Activated CD4-positive, alpha-beta T cell treated with anti-CD3 and anti-CD28 coated beads for 36 hours (primary cell): Measurements from ENCODE around the gene RPH3AL. TPM values are rescaled to one million over a fixed set of nuclear protein-coding genes. Genes with fewer than 3 reads are reported as not detected.

Source experiments
- ATAC-seq: fragments of 200-7000 bp; cut with Tn5 transposase; one replicate; pipeline ENCODE4 v1.10.0; 2021; ENCODE audit warnings: mild to moderate bottlenecking, moderate library complexity
- CTCF ChIA-PET: fragments of 350-600 bp; sonication (Branson Sonifier 250); formaldehyde crosslinking; loops from one replicate; lab custom pipeline; 2021; ENCODE audit warnings: antibody characterized with exemption; lab: Charles Lee
- POLR2A ChIA-PET: fragments of 350-600 bp; sonication (Branson Sonifier 250); formaldehyde crosslinking; loops from one replicate; lab custom pipeline; 2021; ENCODE audit warnings: antibody characterized with exemption, inconsistent platforms; lab: Charles Lee
- DNase-seq: peaks from one replicate; pipeline ENCODE4 v3.0.0-alpha.2; 2020
- H3K27ac Mint-ChIP-seq: one replicate; pipeline ENCODE4 v1.8.0; 2021; ENCODE audit warnings: mixed read lengths
- H3K27me3 Mint-ChIP-seq: one replicate; pipeline ENCODE4 v1.8.0; 2021; ENCODE audit warnings: mixed read lengths
- H3K36me3 Mint-ChIP-seq: one replicate; pipeline ENCODE4 v1.8.0; 2021; ENCODE audit warnings: low read depth, mixed read lengths
- H3K4me1 Mint-ChIP-seq: one replicate; pipeline ENCODE4 v1.8.0; 2021; ENCODE audit warnings: mixed read lengths
- H3K4me3 Mint-ChIP-seq: one replicate; pipeline ENCODE4 v1.8.0; 2021; ENCODE audit warnings: mild to moderate bottlenecking, moderate library complexity, mixed read lengths
- H3K9me3 Mint-ChIP-seq: one replicate; pipeline ENCODE4 v1.8.0; 2021; ENCODE audit warnings: low read depth, mixed read lengths
- intact Hi-C, 2 experiments: fragments of 100-400 bp; cut with DNase I in 1 of 2; cut with micrococcal nuclease in 1 of 2; formaldehyde crosslinking; loops; one replicate each; pipeline versions ENCODE4 v1.14.2 to v1.15.1; 2022 to 2024; cut with DNase I, micrococcal nuclease
- total RNA-seq, 2 experiments: library from RNA; stranded (reverse); gene quantifications; one replicate each; pipeline ENCODE4 v1.2.3, GENCODE V29; 2021

The RPH3AL gene
- total RNA-seq, 2 experiments from 2014 or later: 1.4 to 2.0 TPM

GRCh38 chr17:364308-364707, 11.7 kb upstream of the RPH3AL start:
- ATAC-seq (no peak), DNase-seq (no peak)
- H3K4me3 Mint-ChIP-seq: no peak overlapping the region
- CTCF ChIA-PET: no interaction called here
- POLR2A ChIA-PET: interaction anchor here (0.6 kb wide), 1 partner anchor 101 kb away, joined by 3 read pairs; no protein-coding TSS in a partner anchor
- H3K4me1 Mint-ChIP-seq: no peaks in the 10 kb centered on the region
- H3K27me3 Mint-ChIP-seq: no peaks in the 10 kb centered on the region
- no peak overlapping the region for H3K27ac Mint-ChIP-seq
- peaks cover 5% of the 10 kb centered on the region for H3K9me3 Mint-ChIP-seq
- intact Hi-C loops: no loop called here
- peaks cover under 1% of the 10 kb centered on the region for H3K36me3 Mint-ChIP-seq

GRCh38 chr17:362721-363120, 10.1 kb upstream of the RPH3AL start:
- ChIA-PET POLR2A (no interaction called here), CTCF (no interaction called here)
- intact Hi-C loops: no loop called here
- H3K4me3 Mint-ChIP-seq: no peak overlapping the region
- no peaks in the 10 kb centered on the region for H3K36me3 Mint-ChIP-seq
- no peak for DNase-seq
- no peaks in the 10 kb centered on the region for H3K9me3 Mint-ChIP-seq
- no peaks in the 10 kb centered on the region for H3K4me1 Mint-ChIP-seq
- ATAC-seq: no peak
- H3K27ac Mint-ChIP-seq: no peak overlapping the region
- H3K27me3 Mint-ChIP-seq: no peaks in the 10 kb centered on the region

GRCh38 chr17:360092-360750, 7.6 kb upstream of the RPH3AL start:
- DNase-seq (no peak), ATAC-seq (no peak)
- Mint-ChIP-seq H3K36me3 (peaks cover 2% of the 10 kb centered on the region), H3K4me3 (no peak overlapping the region), H3K27me3 (no peaks in the 10 kb centered on the region), H3K4me1 (no peaks in the 10 kb centered on the region), H3K27ac (no peak overlapping the region), H3K9me3 (peaks cover 6% of the 10 kb centered on the region)
- intact Hi-C loops: no loop called here
- ChIA-PET CTCF (no interaction called here), POLR2A (no interaction called here)

DNA sequence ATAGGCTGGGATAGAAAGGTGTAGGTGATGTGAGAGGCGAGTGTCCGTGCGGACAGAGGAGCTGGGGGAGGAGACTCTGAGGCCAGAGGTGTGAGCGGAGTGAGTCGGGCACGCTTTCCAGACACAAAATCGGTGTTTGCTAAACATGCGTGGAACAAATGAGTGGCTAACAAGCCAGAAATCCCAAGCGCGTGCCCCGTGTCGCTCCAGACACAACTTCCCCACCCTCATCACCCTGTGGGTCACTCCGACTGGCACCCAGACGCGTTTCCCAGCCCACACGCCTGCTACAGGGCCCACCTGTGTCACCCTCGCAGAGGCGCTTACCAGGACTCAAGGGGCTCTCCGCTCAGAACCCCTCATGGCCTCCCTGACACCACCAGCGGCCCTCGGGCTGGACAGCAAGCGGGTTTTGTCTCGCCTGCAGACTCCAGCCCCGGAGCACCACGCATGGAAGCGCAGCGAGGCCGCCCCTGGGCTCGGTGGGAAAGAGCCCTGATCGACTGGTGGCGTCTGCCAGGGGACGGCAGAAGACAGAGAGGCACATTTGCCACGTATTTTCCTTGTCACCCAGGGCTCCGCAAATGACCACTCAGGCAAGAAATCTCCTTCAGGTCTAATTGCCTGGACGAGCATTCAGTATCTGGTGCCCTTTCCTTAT, 6.0 kb upstream of the RPH3AL start:
- ChIA-PET POLR2A (interaction anchor here (0.7 kb wide), 1 partner anchor 83 kb away, joined by 4 read pairs; no protein-coding TSS in a partner anchor), CTCF (interaction anchor here (1.3 kb wide), 1 partner anchor 45 kb away, joined by 4 read pairs; no protein-coding TSS in a partner anchor)
- H3K36me3 Mint-ChIP-seq: peaks cover 2% of the 10 kb centered on the region
- peaks cover 6% of the 10 kb centered on the region for H3K9me3 Mint-ChIP-seq
- ATAC-seq: no peak
- no peak for DNase-seq
- H3K27ac Mint-ChIP-seq: no peak overlapping the region
- intact Hi-C loops: no loop called here
- no peaks in the 10 kb centered on the region for H3K4me1 Mint-ChIP-seq
- no peak overlapping the region for H3K4me3 Mint-ChIP-seq
- H3K27me3 Mint-ChIP-seq: no peaks in the 10 kb centered on the region

GRCh38 chr17:357644-358043, 5.0 kb upstream of the RPH3AL start:
- ChIA-PET CTCF (interaction anchor here (1.3 kb wide), 1 partner anchor 44 kb away, joined by 4 read pairs; no protein-coding TSS in a partner anchor), POLR2A (interaction anchor here (0.7 kb wide), 1 partner anchor 82 kb away, joined by 4 read pairs; no protein-coding TSS in a partner anchor)
- no peak for DNase-seq
- Mint-ChIP-seq H3K4me1 (no peaks in the 10 kb centered on the region), H3K9me3 (peaks cover 6% of the 10 kb centered on the region), H3K27me3 (no peaks in the 10 kb centered on the region), H3K4me3 (no peak overlapping the region), H3K36me3 (peaks cover 2% of the 10 kb centered on the region), H3K27ac (no peak overlapping the region)
- no peak for ATAC-seq
- intact Hi-C loops: no loop called here

- H3K9me3 Mint-ChIP-seq: peaks cover 6% of the 10 kb centered on the region
- DNase-seq (no peak), ATAC-seq (no peak)
- ChIA-PET CTCF (interaction anchor here (1.0 kb wide), 1 partner anchor 344 kb away, joined by 7 read pairs; no protein-coding TSS in a partner anchor), POLR2A (interaction anchor here (0.6 kb wide), 1 partner anchor 82 kb away, joined by 3 read pairs; no protein-coding TSS in a partner anchor)
- H3K4me1 Mint-ChIP-seq: no peaks in the 10 kb centered on the region
- no peaks in the 10 kb centered on the region for H3K27me3 Mint-ChIP-seq
- intact Hi-C loops: no loop called here
- H3K36me3 Mint-ChIP-seq: peaks cover 2% of the 10 kb centered on the region
- H3K4me3 Mint-ChIP-seq: no peak overlapping the region
- H3K27ac Mint-ChIP-seq: no peak overlapping the region
These were observed 4.2 kb upstream of the RPH3AL start for GRCh38 chr17:356671-357434.

GRCh38 chr17:354651-355556, 2.3 kb upstream of the RPH3AL start:
- DNase-seq: no peak
- Mint-ChIP-seq H3K4me3 (no peak overlapping the region), H3K36me3 (peaks cover 2% of the 10 kb centered on the region), H3K27me3 (no peaks in the 10 kb centered on the region), H3K27ac (no peak overlapping the region), H3K4me1 (no peaks in the 10 kb centered on the region), H3K9me3 (peaks cover 6% of the 10 kb centered on the region)
- intact Hi-C loops: no loop called here
- ChIA-PET CTCF (no interaction called here), POLR2A (no interaction called here)
- no peak for ATAC-seq

DNA sequence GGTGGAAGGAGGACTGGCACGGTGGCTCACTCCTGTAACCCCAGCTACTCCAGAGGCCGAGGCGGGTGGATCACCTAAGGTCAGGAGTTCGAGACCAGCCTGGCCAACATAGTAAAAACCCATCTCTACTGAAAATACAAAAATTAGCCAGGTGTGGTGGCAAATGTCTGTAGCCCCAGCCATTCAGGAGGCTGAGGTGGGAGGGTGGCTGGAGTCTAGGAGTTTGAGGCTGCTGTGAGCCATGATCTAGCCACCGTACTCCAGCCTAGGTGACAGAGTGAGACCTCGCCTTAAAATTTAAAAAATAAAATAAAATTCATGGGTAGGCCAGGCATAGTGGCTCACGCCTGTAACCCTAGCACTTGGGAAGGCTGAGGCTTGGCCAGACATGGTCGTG, 1.2 kb upstream of the RPH3AL start:
- no peak for DNase-seq
- intact Hi-C loops: no loop called here
- Mint-ChIP-seq H3K9me3 (peaks cover 6% of the 10 kb centered on the region), H3K4me3 (no peak overlapping the region), H3K36me3 (peaks cover 2% of the 10 kb centered on the region), H3K27ac (no peak overlapping the region), H3K27me3 (no peaks in the 10 kb centered on the region), H3K4me1 (no peaks in the 10 kb centered on the region)
- ChIA-PET CTCF (no interaction called here), POLR2A (no interaction called here)
- no peak for ATAC-seq

DNA sequence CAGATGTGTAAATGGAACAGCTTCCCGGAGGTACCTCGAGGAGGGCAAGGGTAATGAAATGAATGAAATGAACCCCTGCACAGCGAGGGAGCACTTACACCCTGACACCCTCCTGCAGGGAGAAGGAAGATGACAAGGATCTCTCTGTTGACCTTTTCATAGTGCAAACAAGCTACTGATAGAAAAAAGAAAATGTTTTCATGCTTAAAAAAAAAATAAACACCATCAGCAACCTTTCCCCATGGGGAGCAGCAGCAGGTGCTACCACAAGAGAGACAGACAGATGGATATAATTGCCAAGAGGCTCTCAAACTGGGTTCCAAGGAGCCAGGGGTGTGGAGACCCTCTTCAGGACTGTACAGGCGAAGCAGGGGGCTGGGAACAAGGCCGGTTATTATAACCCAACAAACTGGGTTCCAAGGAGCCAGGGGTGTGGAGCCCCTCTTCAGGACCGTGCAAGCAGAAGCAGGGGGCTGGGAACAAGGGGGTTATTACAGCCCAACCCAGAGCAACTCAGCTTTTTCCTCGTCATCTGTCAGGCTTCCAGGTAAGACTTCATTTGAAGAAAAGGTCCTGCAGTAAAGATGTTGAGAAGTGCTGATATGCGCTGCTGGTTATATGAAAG, 718 bp upstream of the RPH3AL start:
- no peak overlapping the region for H3K27ac Mint-ChIP-seq
- no peak overlapping the region for H3K4me3 Mint-ChIP-seq
- H3K9me3 Mint-ChIP-seq: peaks cover 6% of the 10 kb centered on the region
- H3K27me3 Mint-ChIP-seq: no peaks in the 10 kb centered on the region
- CTCF ChIA-PET: no interaction called here
- DNase-seq (no peak), ATAC-seq (no peak)
- POLR2A ChIA-PET: no interaction called here
- H3K36me3 Mint-ChIP-seq: peaks cover 2% of the 10 kb centered on the region
- intact Hi-C loops: no loop called here
- no peaks in the 10 kb centered on the region for H3K4me1 Mint-ChIP-seq

DNA sequence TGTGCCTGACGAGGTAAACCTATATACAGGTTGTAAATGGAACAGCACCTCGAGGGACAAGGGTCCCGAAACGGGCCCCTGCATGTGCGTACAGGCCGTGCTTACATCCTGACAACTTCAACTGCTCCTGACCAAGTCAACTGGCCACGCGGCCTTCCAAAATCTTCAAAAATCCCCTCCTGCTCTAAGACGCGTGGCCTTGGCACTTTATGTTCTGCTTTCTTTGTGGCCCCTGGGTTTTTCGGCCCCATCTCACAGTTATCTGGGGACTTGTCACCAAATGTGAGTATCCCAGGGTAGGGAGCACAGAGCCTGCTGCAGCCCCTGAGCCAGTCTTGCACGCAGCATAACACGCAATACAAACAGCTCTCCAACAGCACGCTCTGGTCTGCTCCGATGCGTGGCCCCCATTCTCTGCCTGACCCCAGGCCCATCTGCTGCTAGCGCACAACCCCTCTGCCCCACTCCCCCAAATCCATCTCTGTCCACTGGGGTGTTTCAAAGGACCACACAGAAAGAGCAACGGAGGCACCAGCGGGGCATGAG, 659 bp downstream of the RPH3AL start:
- ATAC-seq: no peak
- H3K4me3 Mint-ChIP-seq: no peak overlapping the region
- no peaks in the 10 kb centered on the region for H3K27me3 Mint-ChIP-seq
- no peak for DNase-seq
- intact Hi-C loops: no loop called here
- H3K4me1 Mint-ChIP-seq: no peaks in the 10 kb centered on the region
- ChIA-PET CTCF (no interaction called here), POLR2A (no interaction called here)
- peaks cover 2% of the 10 kb centered on the region for H3K36me3 Mint-ChIP-seq
- H3K9me3 Mint-ChIP-seq: peaks cover 6% of the 10 kb centered on the region
- no peak overlapping the region for H3K27ac Mint-ChIP-seq
